Fibroblast of mammary gland (primary cell): Measurements from ENCODE around the gene NCBP2L.

Experiments used
- DNase-seq: peaks from one replicate; pipeline ENCODE4 v3.0.0-alpha.2; 2010; ENCODE audit warnings: low read depth
- H3K4me3 ChIP-seq: 2 replicates; pipeline ENCODE4 v1.5.1; 2011; ENCODE audit warnings: low read depth, mild to moderate bottlenecking, low read length, moderate library complexity; ENCODE audit not compliant: control insufficient read depth
- CTCF ChIP-seq: conservative IDR thresholded peaks from 2 replicates; pipeline ENCODE4 v1.5.1; 2011; ENCODE audit warnings: low read depth, low read length, inconsistent platforms; ENCODE audit not compliant: control insufficient read depth, insufficient read depth

The NCBP2L gene

GRCh38 chrX:107733686-107734085 is 43.8 kb upstream of the NCBP2L start:
- no peak overlapping the region for H3K4me3 ChIP-seq
- no peak for TF ChIP-seq CTCF
- no peak for DNase-seq

DNA sequence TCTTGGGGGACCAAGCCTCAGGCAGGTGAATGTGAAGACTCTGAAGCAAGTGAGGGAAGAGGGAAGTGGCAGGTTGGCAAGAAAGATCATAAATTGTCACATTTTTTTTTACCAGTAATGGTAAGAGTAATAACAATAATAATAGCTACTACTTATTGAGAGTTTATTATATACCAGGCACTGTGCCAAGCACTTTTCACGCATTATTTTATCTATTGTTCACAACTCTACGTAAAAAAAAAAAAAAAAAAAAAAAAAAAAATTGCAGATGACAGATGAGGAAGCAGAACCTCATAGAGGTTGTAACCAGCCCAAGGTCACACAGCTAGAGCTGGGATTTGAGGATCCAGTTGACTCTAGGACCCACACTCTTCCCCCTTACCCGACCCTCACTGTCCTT is 42.9 kb upstream of the NCBP2L start:
- DNase-seq, result no peak
- no peak overlapping the region for H3K4me3 ChIP-seq
- no peak for TF ChIP-seq CTCF

- no peak for DNase-seq
- no peak overlapping the region for H3K4me3 ChIP-seq
- no peak for TF ChIP-seq CTCF
Measured at GRCh38 chrX:107736781-107737531, 40.6 kb upstream of the NCBP2L start.

DNA sequence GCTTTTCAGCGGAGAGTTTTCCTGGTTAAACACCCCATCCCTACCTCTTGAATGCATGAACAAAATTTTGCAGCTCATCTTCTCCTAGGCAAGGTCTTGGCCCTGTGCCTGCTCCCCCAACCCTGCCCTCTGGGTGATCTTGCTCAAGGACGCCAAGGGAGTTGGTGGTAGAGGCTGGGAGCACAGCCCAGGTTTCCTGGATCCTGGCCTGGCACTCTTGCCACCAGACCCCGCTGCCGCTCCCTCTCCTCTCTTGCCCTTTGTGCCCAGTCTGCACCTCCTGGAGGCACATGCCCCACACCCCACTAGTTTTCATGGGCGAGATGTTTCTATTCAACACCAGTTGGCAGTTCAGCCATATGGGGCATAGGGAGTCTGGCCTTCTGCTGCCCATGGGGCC is 39.3 kb upstream of the NCBP2L start:
- no peak for DNase-seq
- H3K4me3 ChIP-seq, result no peak overlapping the region
- TF ChIP-seq CTCF, result no peak

DNA sequence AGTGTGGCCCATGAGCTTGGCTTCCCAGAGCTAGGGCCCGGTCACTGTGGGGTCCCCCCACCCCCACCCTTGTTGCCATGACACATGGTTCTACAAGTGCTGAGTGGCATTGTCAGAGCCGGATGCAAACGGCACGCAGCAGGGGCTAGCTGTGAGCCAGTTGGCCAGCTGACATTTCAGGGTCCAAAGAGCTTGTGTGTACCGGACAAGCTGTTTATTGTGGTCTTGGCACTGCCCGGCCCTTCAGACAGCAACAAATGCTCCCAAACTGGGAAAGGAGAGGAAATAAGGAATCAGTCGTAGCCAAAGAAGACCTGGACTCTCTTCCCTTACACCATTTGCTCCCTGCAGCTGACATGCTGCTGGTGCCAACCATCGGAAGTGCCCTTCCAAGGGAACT is 38.8 kb upstream of the NCBP2L start:
- no peak for TF ChIP-seq CTCF
- no peak overlapping the region for H3K4me3 ChIP-seq
- DNase-seq, result no peak

DNA sequence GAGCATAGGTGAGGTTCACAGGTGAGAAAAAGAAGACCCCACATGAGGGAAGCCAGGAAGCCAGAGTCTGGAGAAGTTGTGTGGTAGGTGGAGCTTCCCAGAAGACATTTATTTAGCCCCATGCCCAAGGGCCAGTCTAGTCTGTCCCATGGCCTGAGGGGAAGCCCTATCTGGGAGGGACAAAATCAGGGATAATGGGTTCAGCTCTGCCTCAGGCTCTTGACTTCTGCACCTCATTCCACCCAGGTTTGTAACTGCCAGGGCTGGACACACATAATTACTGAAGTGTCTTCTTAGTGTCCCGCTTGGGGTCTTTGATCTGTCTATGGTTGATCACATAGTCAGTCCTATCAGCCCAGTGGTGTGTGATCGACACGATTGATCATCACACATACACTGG is 38.0 kb upstream of the NCBP2L start:
- no peak for DNase-seq
- no peak overlapping the region for H3K4me3 ChIP-seq
- TF ChIP-seq CTCF, result no peak

- TF ChIP-seq CTCF, result no peak
- H3K4me3 ChIP-seq, result no peak overlapping the region
- no peak for DNase-seq
Measured at GRCh38 chrX:107741404-107741790, 36.1 kb upstream of the NCBP2L start.
